ENCODE data around the gene COL3A1.

COL3A1 gene

DNA sequence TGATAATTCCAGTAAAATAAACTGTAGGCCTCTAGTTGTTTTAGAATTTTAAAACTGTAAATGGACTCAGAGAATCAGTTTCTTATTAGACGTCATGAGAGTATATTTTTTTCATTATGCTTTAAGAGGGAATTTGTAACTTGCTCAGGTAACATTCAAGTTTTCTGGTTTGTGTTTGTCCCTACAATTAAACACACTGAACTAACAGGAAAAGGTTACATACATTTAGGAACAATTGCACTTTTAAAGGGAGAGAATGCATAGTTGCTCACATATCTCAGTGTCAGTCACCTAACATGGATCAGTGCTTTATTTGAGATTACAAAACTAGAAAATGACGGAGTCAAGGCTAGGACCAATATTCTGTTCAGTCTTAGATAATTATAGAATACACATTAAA, 3.1 kb downstream of the COL3A1 start:
- Histone ChIP-seq H4K20me1 (ENCODE audit: low read depth, low read length) (no peaks in the 10 kb centered on the region; the same call in 1 of the 2 replicates), H3K9me3 (ENCODE audit: insufficient read depth, low read length) (no peaks in the 10 kb centered on the region), H3K79me2 (ENCODE audit: insufficient read depth, low read length) (no peaks in the 10 kb centered on the region), H3K27ac (ENCODE audit: low read depth, low read length) (no peak overlapping the region), H2AFZ (ENCODE audit: low read depth, low read length, severe bottlenecking) (no peak overlapping the region), H3K36me3 (ENCODE audit: low read length) (no peaks in the 10 kb centered on the region), H3K4me3 (ENCODE audit: insufficient read depth, low read length, poor library complexity, severe bottlenecking) (no peak overlapping the region), H3K4me2 (ENCODE audit: low read depth, low read length, poor library complexity, severe bottlenecking) (no peak overlapping the region), H3F3A (ENCODE audit: insufficient read depth) (no peaks in the 10 kb centered on the region), H3K9ac (ENCODE audit: low read length) (no peak overlapping the region), H3K27me3 (ENCODE audit: low read length) (no peaks in the 10 kb centered on the region), H3K9me2 (replicated peaks; ENCODE audit: insufficient read depth, low read length) (no peaks in the 10 kb centered on the region)
- TF ChIP-seq, protein P1, sequence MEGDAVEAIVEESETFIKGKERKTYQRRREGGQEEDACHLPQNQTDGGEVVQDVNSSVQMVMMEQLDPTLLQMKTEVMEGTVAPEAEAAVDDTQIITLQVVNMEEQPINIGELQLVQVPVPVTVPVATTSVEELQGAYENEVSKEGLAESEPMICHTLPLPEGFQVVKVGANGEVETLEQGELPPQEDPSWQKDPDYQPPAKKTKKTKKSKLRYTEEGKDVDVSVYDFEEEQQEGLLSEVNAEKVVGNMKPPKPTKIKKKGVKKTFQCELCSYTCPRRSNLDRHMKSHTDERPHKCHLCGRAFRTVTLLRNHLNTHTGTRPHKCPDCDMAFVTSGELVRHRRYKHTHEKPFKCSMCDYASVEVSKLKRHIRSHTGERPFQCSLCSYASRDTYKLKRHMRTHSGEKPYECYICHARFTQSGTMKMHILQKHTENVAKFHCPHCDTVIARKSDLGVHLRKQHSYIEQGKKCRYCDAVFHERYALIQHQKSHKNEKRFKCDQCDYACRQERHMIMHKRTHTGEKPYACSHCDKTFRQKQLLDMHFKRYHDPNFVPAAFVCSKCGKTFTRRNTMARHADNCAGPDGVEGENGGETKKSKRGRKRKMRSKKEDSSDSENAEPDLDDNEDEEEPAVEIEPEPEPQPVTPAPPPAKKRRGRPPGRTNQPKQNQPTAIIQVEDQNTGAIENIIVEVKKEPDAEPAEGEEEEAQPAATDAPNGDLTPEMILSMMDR (IDR thresholded peaks at IDR 0.05; ENCODE audit: insufficient read depth, low read length, poor library complexity, severe bottlenecking), result no peak
- no peak for TF ChIP-seq EZH2phosphoT487 (conservative IDR thresholded peaks at IDR 0.05; ENCODE audit: low read length)

DNA sequence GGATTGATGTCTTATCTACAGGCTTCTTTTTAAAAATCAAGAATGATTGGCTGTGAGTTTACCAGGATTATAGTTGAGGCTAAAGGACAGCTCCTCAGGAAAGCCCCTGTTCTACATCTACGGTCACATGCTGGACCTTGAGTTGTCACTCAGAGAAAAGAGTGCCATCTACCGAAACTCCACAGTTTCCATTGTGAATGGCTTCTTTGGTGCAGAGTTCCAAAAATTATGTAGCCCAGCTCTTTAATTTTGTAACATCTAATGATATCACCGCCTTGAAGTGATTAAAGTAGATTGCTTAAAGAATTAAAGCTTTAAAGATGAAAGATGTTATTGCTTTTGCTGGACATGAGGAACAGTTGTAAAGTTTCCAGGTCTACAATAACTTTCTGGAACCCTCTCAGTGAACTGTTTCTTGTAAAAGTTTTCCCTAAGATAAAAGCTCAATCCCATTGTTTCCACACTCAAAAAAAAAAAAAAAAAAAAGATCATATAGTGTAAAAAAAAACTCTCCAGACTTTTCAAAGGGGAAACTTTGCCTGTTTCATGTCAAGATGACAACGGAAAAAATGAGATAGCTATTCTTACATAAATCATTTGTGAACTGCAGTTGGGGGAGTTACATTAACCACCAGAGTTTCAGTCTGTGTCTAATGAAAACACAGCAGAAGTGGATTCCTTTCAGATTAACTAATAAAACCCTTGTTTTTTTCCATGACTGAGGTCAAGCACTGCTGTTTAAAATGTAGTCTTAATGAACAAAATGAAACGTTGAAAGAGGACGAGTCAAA, 4.3 kb downstream of the COL3A1 start:
- H3F3A ChIP-seq (ENCODE audit: insufficient read depth), result no peaks in the 10 kb centered on the region
- H3K36me3 ChIP-seq (ENCODE audit: low read length), result no peaks in the 10 kb centered on the region
- H3K27ac ChIP-seq (ENCODE audit: low read depth, low read length), result no peak overlapping the region
- H3K79me2 ChIP-seq (ENCODE audit: insufficient read depth, low read length), result no peaks in the 10 kb centered on the region
- no peaks in the 10 kb centered on the region for H3K9me3 ChIP-seq (ENCODE audit: insufficient read depth, low read length)
- H3K9me2 ChIP-seq (replicated peaks; ENCODE audit: insufficient read depth, low read length), result no peaks in the 10 kb centered on the region
- H4K20me1 ChIP-seq (ENCODE audit: low read depth, low read length), result no peaks in the 10 kb centered on the region; the same call in 1 of the 2 replicates
- no peak overlapping the region for H3K4me3 ChIP-seq (ENCODE audit: insufficient read depth, low read length, poor library complexity, severe bottlenecking)
- no peak overlapping the region for H2AFZ ChIP-seq (ENCODE audit: low read depth, low read length, severe bottlenecking)
- TF ChIP-seq, protein P1 (IDR thresholded peaks at IDR 0.05; ENCODE audit: insufficient read depth, low read length, poor library complexity, severe bottlenecking), result no peak
- TF ChIP-seq EZH2phosphoT487 (conservative IDR thresholded peaks at IDR 0.05; ENCODE audit: low read length), result no peak
- no peaks in the 10 kb centered on the region for H3K27me3 ChIP-seq (ENCODE audit: low read length)
- H3K4me2 ChIP-seq (ENCODE audit: low read depth, low read length, poor library complexity, severe bottlenecking), result no peak overlapping the region
- H3K9ac ChIP-seq (ENCODE audit: low read length), result no peak overlapping the region

DNA sequence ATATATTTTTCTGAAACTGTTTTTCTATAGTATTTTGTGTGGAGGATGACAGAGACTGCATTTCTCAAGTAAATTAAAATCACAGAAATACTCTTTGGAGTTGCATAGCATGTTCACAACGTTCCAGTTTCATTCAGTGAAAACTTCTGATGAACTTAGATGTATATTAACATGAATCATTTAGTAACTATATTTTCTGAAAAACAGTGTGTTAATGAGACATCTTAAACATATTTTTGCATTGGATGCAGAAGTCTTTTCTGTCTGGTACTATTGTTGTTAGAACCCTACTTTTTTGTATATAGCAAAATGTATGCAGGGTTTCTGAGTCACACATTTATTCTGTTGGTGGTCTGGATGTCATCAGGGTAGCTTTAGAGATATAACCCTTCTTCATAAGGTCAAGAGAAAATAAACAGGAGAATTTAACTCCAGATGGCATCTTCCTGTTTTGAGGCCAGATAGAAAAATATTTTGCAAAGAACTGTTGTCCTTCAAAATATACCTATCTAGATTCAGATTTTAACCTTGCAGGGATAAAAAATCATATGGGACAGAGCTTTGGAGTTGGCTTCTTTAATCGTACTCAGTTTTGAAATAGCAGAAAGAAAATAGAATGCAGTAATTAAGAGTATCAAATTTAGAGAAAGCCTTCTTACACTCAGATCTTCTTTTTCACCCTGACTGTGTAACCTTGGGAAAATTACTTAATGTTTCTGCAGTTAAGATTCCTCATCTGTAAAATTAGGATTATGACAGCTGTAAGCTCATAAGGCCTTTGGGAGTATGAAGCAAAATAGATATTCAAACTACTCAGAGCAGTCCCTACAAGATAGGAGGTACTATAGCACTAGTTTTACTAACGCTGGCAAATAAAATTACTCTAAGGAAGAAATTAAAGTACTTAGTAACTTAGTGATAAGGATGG, 5.3 kb downstream of the COL3A1 start:
- H3K79me2 ChIP-seq (ENCODE audit: insufficient read depth, low read length), result no peaks in the 10 kb centered on the region
- no peaks in the 10 kb centered on the region for H3K9me2 ChIP-seq (replicated peaks; ENCODE audit: insufficient read depth, low read length)
- no peak overlapping the region for H2AFZ ChIP-seq (ENCODE audit: low read depth, low read length, severe bottlenecking)
- no peaks in the 10 kb centered on the region for H3K9me3 ChIP-seq (ENCODE audit: insufficient read depth, low read length)
- H3K36me3 ChIP-seq (ENCODE audit: low read length), result no peaks in the 10 kb centered on the region
- TF ChIP-seq EZH2phosphoT487 (conservative IDR thresholded peaks at IDR 0.05; ENCODE audit: low read length), result no peak
- TF ChIP-seq, protein P1 (IDR thresholded peaks at IDR 0.05; ENCODE audit: insufficient read depth, low read length, poor library complexity, severe bottlenecking), result no peak
- H3K27ac ChIP-seq (ENCODE audit: low read depth, low read length), result no peak overlapping the region
- no peaks in the 10 kb centered on the region for H3K27me3 ChIP-seq (ENCODE audit: low read length)
- H3K4me3 ChIP-seq (ENCODE audit: insufficient read depth, low read length, poor library complexity, severe bottlenecking), result no peak overlapping the region
- no peaks in the 10 kb centered on the region for H3F3A ChIP-seq (ENCODE audit: insufficient read depth)
- no peaks in the 10 kb centered on the region; the same call in 1 of the 2 replicates for H4K20me1 ChIP-seq (ENCODE audit: low read depth, low read length)
- no peak overlapping the region for H3K4me2 ChIP-seq (ENCODE audit: low read depth, low read length, poor library complexity, severe bottlenecking)
- no peak overlapping the region for H3K9ac ChIP-seq (ENCODE audit: low read length)

Data from SU-DHL-6 (cell line).